Measurements from ENCODE around the gene DSG1.
"Not testable (repeated sequence)": the region's sequence is repeated elsewhere in the genome, so short reads cannot be mapped to it uniquely, and the experiment has no call there.

The DSG1 gene

DNA sequence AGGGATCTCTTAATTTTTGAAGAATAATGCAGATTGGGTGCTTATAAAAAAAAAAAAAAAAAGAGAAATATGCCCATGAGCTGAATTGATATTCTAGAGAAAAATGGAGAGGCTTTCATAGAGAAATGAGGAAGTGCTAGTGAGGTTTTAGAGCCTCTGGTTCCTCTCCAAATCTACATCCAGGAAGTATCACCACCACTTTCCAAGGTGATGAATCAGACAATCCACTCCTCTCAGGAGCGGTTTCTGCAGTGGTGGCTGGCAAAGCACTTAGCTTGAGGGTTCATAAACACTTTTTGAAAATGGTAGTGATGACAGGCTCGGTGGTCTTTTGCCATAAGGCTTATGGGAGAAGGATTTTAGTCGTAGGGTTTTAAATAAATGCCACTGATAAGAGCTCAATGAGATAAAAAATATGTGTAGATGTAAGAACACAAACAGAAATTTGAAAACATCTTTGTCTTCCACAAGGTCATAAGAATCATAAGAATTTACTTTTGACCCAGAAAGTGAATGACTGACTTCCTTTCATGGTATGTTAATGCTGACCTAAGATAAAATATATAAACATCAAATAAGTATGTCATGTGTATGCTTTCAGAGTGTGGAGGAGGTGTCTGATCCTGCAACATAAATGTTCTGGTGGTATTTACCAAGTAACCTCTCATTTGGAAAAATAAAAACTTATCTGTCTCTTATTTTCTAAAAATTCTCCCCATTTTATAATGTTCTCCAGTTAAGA is 42.1 kb upstream of the DSG1 start:
- no peaks in the 10 kb centered on the region for H3K9me3 Mint-ChIP-seq
- H3K27ac Mint-ChIP-seq, result no peak overlapping the region
- no peak overlapping the region for H3K4me3 Mint-ChIP-seq
- TF ChIP-seq, protein P1, sequence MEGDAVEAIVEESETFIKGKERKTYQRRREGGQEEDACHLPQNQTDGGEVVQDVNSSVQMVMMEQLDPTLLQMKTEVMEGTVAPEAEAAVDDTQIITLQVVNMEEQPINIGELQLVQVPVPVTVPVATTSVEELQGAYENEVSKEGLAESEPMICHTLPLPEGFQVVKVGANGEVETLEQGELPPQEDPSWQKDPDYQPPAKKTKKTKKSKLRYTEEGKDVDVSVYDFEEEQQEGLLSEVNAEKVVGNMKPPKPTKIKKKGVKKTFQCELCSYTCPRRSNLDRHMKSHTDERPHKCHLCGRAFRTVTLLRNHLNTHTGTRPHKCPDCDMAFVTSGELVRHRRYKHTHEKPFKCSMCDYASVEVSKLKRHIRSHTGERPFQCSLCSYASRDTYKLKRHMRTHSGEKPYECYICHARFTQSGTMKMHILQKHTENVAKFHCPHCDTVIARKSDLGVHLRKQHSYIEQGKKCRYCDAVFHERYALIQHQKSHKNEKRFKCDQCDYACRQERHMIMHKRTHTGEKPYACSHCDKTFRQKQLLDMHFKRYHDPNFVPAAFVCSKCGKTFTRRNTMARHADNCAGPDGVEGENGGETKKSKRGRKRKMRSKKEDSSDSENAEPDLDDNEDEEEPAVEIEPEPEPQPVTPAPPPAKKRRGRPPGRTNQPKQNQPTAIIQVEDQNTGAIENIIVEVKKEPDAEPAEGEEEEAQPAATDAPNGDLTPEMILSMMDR (IDR thresholded peaks at IDR 0.05), result no peak
- DNase-seq, result no peak
- H3K4me1 Mint-ChIP-seq, result peaks cover 35% of the 10 kb centered on the region
- H3K36me3 Mint-ChIP-seq (ENCODE audit: low read depth), result no peaks in the 10 kb centered on the region
- no peaks in the 10 kb centered on the region for H3K27me3 Mint-ChIP-seq (ENCODE audit: low read depth, poor library complexity)

DNA sequence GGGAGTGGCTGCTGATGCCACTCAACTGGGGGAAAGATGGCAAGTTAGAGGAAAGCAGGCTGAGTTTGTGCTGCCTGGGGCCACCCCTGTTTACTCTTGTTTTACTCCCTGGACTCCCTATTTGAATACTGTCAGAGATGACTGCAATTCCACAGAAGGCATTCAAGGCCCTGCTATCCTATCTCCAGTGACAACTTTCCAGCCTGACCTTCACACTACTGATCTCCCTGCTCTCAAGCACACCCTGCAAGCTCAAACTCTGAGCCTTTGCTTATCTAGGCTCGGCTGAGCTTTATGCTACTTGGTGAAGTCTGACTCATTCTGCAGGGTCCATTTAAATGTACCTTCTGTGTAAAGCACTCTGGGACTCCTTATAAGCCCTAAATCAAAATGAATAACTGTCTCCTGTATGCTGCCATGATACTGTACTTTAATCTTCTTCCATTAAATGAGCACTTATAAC is 39.3 kb upstream of the DSG1 start:
- Mint-ChIP-seq H3K36me3 (ENCODE audit: low read depth) (no peaks in the 10 kb centered on the region), H3K27ac (no peak overlapping the region), H3K27me3 (ENCODE audit: low read depth, poor library complexity) (no peaks in the 10 kb centered on the region), H3K4me3 (no peak overlapping the region), H3K9me3 (peaks cover 7% of the 10 kb centered on the region), H3K4me1 (peaks cover 32% of the 10 kb centered on the region)
- no peak for DNase-seq
- TF ChIP-seq, protein P1 (IDR thresholded peaks at IDR 0.05), result no peak

DNA sequence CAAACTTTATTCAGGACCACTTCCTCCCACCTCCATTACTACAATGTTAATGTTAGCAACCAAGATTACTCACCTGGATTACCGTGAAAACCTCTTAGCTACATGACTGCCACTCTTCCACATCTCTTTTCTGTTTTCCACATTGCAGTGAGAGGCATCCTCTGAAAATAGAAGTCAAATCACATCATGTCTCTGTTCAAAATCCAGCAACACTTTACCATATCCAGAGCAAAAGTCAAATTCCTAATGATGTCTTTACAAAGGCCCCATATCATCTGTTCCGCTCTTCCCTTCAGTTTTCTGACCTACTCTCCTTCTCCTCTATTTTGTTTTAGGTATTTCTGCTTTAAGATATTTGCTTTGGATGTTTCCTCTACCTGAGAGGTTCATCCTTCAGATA is 37.5 kb upstream of the DSG1 start:
- Mint-ChIP-seq H3K4me3 (no peak overlapping the region), H3K36me3 (ENCODE audit: low read depth) (no peaks in the 10 kb centered on the region), H3K27ac (no peak overlapping the region), H3K27me3 (ENCODE audit: low read depth, poor library complexity) (peaks cover 4% of the 10 kb centered on the region), H3K4me1 (peaks cover 14% of the 10 kb centered on the region), H3K9me3 (peaks cover 19% of the 10 kb centered on the region)
- DNase-seq, result no peak
- TF ChIP-seq, protein P1 (IDR thresholded peaks at IDR 0.05), result no peak

DNA sequence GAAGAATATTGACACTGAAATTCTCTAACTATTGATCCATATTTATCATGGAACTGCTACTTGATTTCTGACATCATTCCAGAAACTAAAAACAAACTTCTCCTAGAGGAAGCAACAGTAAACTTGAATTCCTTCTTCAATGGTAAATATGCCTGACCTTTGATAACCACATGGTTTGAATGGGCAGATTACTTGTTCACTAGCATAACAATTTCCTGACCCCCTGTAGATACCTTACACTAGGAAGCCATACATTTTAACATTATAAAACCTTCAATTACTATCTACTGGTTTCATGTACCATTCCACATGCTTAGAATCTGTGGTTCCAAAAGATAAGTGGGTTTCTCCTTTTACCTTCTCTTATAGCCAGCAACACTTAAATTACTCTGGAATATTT is 36.5 kb upstream of the DSG1 start:
- DNase-seq, result no peak
- no peak overlapping the region for H3K27ac Mint-ChIP-seq
- H3K4me1 Mint-ChIP-seq, result peaks cover 6% of the 10 kb centered on the region
- TF ChIP-seq, protein P1 (IDR thresholded peaks at IDR 0.05), result no peak
- no peak overlapping the region for H3K4me3 Mint-ChIP-seq
- no peaks in the 10 kb centered on the region for H3K36me3 Mint-ChIP-seq (ENCODE audit: low read depth)
- peaks cover 4% of the 10 kb centered on the region for H3K27me3 Mint-ChIP-seq (ENCODE audit: low read depth, poor library complexity)
- peaks cover 22% of the 10 kb centered on the region for H3K9me3 Mint-ChIP-seq

DNA sequence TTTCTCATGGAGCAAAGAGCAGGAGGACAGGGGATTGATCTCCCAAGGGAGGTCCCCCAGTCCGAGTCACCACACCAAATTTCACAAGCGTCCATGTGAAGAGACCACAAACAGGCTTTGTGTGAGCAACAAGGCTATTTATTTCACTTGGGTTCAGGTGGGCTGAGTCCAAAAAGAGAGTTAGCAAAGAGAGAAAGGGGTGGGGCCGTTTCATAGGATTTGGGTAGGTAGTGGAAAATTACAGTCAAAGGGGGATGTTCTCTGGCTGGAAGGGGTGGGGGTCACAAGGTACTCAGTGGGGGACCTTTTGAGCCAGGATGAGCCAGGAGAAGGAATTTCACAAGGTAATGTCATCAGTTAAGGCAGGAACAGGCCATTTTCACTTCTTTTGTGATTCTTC is 28.5 kb upstream of the DSG1 start:
- Mint-ChIP-seq H3K4me1 (peaks cover 10% of the 10 kb centered on the region), H3K27ac (peak overlapping the region; percentile 59), H3K9me3 (peaks cover 67% of the 10 kb centered on the region), H3K36me3 (ENCODE audit: low read depth) (peaks cover 30% of the 10 kb centered on the region)
- not testable (repeated sequence) for DNase-seq; H3K27me3 Mint-ChIP-seq (ENCODE audit: low read depth, poor library complexity); H3K4me3 Mint-ChIP-seq

DNA sequence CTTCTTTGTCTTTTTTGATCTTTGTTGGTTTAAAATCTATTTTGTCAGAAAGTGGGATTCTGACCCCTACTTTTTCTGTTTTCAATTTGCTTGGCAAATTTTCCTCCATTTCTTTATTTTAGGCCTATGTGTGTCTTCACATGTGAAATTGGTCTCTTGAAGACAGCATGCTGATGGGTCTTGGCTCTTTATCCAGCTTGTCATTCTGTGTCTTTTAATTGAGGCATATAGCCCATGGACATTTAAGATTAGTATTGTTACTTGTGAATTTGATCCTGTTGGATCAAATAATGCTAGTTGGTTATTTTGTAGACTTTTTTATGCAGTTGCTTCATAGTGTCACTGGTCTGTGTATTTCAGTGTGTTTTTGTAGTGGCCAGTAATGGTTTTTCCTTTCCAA is 26.3 kb upstream of the DSG1 start:
- Mint-ChIP-seq H3K27ac (no peak overlapping the region), H3K27me3 (ENCODE audit: low read depth, poor library complexity) (peaks cover 4% of the 10 kb centered on the region), H3K4me3 (no peak overlapping the region), H3K4me1 (peaks cover 10% of the 10 kb centered on the region), H3K9me3 (peaks cover 60% of the 10 kb centered on the region), H3K36me3 (ENCODE audit: low read depth) (peaks cover 30% of the 10 kb centered on the region)
- TF ChIP-seq, protein P1 (IDR thresholded peaks at IDR 0.05), result no peak
- no peak for DNase-seq

Data from nephron progenitor cell (in vitro differentiated cells).